Ishikawa (cell line): ENCODE data around the gene CCDC68.

ENCODE experiments used
- CEBPB ChIP-seq: IDR thresholded peaks from 2 replicates; pipeline ENCODE4 v1.6.1; 2012
- CREB1 ChIP-seq: IDR thresholded peaks from 2 replicates; pipeline ENCODE4 v1.6.1; 2012; ENCODE audit warnings: low read depth
- EGR1 ChIP-seq: IDR thresholded peaks from 2 replicates; pipeline ENCODE4 v1.6.1; 2012
- EP300 ChIP-seq: IDR thresholded peaks from 2 replicates; pipeline ENCODE4 v1.6.1; 2012; ENCODE audit warnings: borderline replicate concordance
- FOXM1 ChIP-seq: IDR thresholded peaks from 2 replicates; pipeline ENCODE4 v1.6.1; 2012; ENCODE audit warnings: low read depth, borderline replicate concordance
- NFIC ChIP-seq: IDR thresholded peaks from 2 replicates; pipeline ENCODE4 v1.6.1; 2012
- RAD21 ChIP-seq: IDR thresholded peaks from 2 replicates; pipeline ENCODE4 v1.6.1; 2012; ENCODE audit warnings: low read depth
- TAF1 ChIP-seq: IDR thresholded peaks from 2 replicates; pipeline ENCODE4 v1.6.1; 2012; ENCODE audit warnings: low read depth, mild to moderate bottlenecking
- TCF12 ChIP-seq: IDR thresholded peaks from 2 replicates; pipeline ENCODE4 v1.6.1; 2012; ENCODE audit warnings: low read depth
- YY1 ChIP-seq: IDR thresholded peaks from 2 replicates; pipeline ENCODE4 v1.6.1; 2012; ENCODE audit warnings: low read depth
- ZBTB7A ChIP-seq: IDR thresholded peaks from 2 replicates; pipeline ENCODE4 v1.6.1; 2012; ENCODE audit warnings: low read depth
- TF ChIP-seq, protein P1 (sequence below): IDR thresholded peaks from 2 replicates; pipeline ENCODE4 v1.6.1; 2012
- TF ChIP-seq, protein P2 (sequence below): IDR thresholded peaks from 2 replicates; pipeline ENCODE4 v1.6.1; 2012; ENCODE audit warnings: low read depth, mild to moderate bottlenecking

GRCh38 chr18:54924948-54925347, 34.3 kb downstream of the CCDC68 start:
- TF ChIP-seq, protein P1, sequence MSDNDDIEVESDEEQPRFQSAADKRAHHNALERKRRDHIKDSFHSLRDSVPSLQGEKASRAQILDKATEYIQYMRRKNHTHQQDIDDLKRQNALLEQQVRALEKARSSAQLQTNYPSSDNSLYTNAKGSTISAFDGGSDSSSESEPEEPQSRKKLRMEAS = no peak
- TF ChIP-seq RAD21 (no peak), CEBPB (no peak), EP300 (no peak), FOXM1 (no peak), EGR1 (no peak), CREB1 (no peak), TAF1 (no peak), NFIC (no peak), TCF12 (no peak), YY1 (no peak), ZBTB7A (no peak)
- TF ChIP-seq, protein P2, sequence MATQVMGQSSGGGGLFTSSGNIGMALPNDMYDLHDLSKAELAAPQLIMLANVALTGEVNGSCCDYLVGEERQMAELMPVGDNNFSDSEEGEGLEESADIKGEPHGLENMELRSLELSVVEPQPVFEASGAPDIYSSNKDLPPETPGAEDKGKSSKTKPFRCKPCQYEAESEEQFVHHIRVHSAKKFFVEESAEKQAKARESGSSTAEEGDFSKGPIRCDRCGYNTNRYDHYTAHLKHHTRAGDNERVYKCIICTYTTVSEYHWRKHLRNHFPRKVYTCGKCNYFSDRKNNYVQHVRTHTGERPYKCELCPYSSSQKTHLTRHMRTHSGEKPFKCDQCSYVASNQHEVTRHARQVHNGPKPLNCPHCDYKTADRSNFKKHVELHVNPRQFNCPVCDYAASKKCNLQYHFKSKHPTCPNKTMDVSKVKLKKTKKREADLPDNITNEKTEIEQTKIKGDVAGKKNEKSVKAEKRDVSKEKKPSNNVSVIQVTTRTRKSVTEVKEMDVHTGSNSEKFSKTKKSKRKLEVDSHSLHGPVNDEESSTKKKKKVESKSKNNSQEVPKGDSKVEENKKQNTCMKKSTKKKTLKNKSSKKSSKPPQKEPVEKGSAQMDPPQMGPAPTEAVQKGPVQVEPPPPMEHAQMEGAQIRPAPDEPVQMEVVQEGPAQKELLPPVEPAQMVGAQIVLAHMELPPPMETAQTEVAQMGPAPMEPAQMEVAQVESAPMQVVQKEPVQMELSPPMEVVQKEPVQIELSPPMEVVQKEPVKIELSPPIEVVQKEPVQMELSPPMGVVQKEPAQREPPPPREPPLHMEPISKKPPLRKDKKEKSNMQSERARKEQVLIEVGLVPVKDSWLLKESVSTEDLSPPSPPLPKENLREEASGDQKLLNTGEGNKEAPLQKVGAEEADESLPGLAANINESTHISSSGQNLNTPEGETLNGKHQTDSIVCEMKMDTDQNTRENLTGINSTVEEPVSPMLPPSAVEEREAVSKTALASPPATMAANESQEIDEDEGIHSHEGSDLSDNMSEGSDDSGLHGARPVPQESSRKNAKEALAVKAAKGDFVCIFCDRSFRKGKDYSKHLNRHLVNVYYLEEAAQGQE = no peak
